Neutrophil (primary cell): ENCODE results near the gene TIGD7.

Source experiments
- H3K27ac ChIP-seq: fragments of 200-600 bp; sonication (generic); 2 replicates; pipeline ENCODE4 v1.5.1; 2016; ENCODE audit warnings: mild to moderate bottlenecking, moderate library complexity
- H3K27me3 ChIP-seq: fragments of 200-600 bp; sonication (generic); 2 replicates; pipeline ENCODE4 v1.6.0; 2016; ENCODE audit warnings: mild to moderate bottlenecking
- H3K36me3 ChIP-seq: fragments of 200-600 bp; sonication (generic); 2 replicates; pipeline ENCODE4 v1.5.1; 2017
- H3K4me1 ChIP-seq, 2 experiments: fragments of 200-600 bp in 1 of 2; sonication (generic) in 1 of 2; 1 replicate in 1 of 2; 2 replicates in 1 of 2; pipeline versions ENCODE4 v1.5.1 to v1.6.1; 2013 to 2016; ENCODE audit warnings: low read depth in 1 of 2, low read length in 1 of 2, mild to moderate bottlenecking in 1 of 2, moderate library complexity in 1 of 2; ENCODE audit not compliant: control insufficient read depth in 1 of 2, insufficient read depth in 1 of 2
- H3K4me3 ChIP-seq, 2 experiments: fragments of 200-600 bp in 1 of 2; sonication (generic) in 1 of 2; 1 replicate in 1 of 2; 2 replicates in 1 of 2; pipeline ENCODE4 v1.5.1; 2013 to 2016; ENCODE audit warnings: low read depth in 1 of 2, low read length in 1 of 2, mild to moderate bottlenecking in 1 of 2, moderate library complexity in 1 of 2
- H3K9me3 ChIP-seq: fragments of 200-600 bp; sonication (generic); 2 replicates; pipeline ENCODE4 v1.5.1; 2016
- TF ChIP-seq, protein P1 (sequence below): fragments of 200-600 bp; sonication (generic); IDR thresholded peaks from 2 replicates; pipeline ENCODE4 v1.5.1; 2016; ENCODE audit warnings: antibody characterized with exemption

Gene TIGD7

DNA sequence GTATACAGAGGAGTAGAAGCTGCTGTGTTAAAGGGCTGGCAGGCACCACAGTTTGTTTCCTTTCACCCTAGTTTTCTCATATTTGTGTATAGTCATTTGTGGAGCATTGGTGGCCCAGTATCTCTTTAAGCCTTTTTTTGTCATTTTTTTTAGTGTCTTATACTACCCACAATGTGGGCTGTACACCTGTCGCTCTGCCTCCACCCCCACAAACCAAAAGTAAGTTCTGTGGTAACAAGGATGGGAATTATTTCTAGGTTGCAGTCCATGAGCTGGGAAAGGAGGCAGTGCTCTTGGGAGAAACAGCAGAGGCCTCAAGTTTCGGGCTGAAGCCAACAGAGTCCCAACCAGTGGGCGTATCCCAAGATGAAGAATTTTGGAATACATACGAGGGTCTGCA is 6.3 kb upstream of the TIGD7 start:
- Histone ChIP-seq H3K4me3 (no peak overlapping the region), H3K27me3 (no peaks in the 10 kb centered on the region), H3K4me1 (peaks cover 0 to under 1% of the 10 kb centered on the region in 2 experiments), H3K36me3 (peaks cover 15% of the 10 kb centered on the region), H3K9me3 (peaks cover 25% of the 10 kb centered on the region), H3K27ac (no peak overlapping the region)
- TF ChIP-seq, protein P1, sequence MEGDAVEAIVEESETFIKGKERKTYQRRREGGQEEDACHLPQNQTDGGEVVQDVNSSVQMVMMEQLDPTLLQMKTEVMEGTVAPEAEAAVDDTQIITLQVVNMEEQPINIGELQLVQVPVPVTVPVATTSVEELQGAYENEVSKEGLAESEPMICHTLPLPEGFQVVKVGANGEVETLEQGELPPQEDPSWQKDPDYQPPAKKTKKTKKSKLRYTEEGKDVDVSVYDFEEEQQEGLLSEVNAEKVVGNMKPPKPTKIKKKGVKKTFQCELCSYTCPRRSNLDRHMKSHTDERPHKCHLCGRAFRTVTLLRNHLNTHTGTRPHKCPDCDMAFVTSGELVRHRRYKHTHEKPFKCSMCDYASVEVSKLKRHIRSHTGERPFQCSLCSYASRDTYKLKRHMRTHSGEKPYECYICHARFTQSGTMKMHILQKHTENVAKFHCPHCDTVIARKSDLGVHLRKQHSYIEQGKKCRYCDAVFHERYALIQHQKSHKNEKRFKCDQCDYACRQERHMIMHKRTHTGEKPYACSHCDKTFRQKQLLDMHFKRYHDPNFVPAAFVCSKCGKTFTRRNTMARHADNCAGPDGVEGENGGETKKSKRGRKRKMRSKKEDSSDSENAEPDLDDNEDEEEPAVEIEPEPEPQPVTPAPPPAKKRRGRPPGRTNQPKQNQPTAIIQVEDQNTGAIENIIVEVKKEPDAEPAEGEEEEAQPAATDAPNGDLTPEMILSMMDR: no peak

GRCh38 chr16:3306078-3306477 is 848 bp upstream of the TIGD7 start:
- Histone ChIP-seq H3K27me3 (no peaks in the 10 kb centered on the region), H3K36me3 (peaks cover 9% of the 10 kb centered on the region), H3K4me3 (peak overlapping the region; percentile 87 to 95), H3K9me3 (peaks cover 6% of the 10 kb centered on the region), H3K27ac (peak overlapping the region; percentile 89), H3K4me1 (peaks cover 12 to 18% of the 10 kb centered on the region in 2 experiments)
- TF ChIP-seq, protein P1: no peak

- Histone ChIP-seq H3K4me1 (peaks cover 12 to 18% of the 10 kb centered on the region in 2 experiments), H3K27ac (no peak overlapping the region), H3K36me3 (peaks cover 9% of the 10 kb centered on the region), H3K4me3 (peak overlapping the region; percentile 87 to 95), H3K27me3 (no peaks in the 10 kb centered on the region), H3K9me3 (peaks cover 13% of the 10 kb centered on the region)
- TF ChIP-seq, protein P1: no peak
These were observed 860 bp downstream of the TIGD7 start for GRCh38 chr16:3304370-3304769.

DNA sequence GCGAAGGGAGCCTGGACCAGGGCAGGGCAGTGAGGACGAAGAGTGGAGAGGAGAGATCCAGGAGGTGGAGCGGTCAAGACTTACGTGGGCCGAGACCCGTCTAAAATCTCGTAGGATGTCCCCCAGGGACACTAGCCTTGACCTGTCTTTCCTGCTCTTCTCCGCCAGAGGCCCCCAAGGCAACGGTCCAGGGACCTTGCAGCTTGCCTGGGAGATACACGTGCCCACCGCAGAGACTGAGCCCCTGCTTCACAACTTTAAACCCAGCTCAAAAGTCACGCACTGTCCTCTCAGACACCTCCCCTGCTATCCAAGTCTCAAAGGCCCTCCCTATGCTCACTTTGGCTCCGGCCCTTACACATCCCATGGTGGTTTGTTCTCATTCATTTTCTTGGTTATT is 9.4 kb downstream of the TIGD7 start:
- TF ChIP-seq, protein P1: no peak
- peaks cover 10% of the 10 kb centered on the region for H3K27me3 ChIP-seq
- H3K9me3 ChIP-seq: peaks cover 21% of the 10 kb centered on the region
- no peaks in the 10 kb centered on the region for H3K4me1 ChIP-seq
- no peaks in the 10 kb centered on the region for H3K36me3 ChIP-seq
- H3K27ac ChIP-seq: no peak overlapping the region
- no peak overlapping the region for H3K4me3 ChIP-seq

DNA sequence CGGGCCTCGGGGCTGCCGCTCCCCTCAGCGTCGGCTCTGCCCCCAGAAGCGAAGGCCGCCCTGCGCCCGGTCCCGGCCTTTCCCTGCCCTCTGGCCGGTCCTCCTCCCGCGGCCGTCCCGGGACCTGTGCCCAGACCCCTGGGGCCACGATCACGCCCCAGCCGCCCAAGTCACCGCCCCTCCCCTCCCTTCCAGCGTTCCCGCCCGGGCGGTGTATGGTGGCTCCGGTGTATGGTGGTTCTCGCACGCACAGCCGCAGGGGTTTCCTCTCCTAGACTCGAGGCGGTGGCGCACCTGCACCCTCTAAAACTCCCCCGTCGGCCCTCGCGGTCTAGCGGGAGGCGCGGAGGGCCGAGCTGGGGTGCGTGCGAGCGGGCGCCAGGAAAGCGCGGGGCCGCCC is 10.0 kb downstream of the TIGD7 start:
- no peak overlapping the region for H3K27ac ChIP-seq
- peaks cover 10% of the 10 kb centered on the region for H3K27me3 ChIP-seq
- H3K36me3 ChIP-seq: peaks cover 5% of the 10 kb centered on the region
- H3K9me3 ChIP-seq: peaks cover 27% of the 10 kb centered on the region
- TF ChIP-seq, protein P1: no peak
- no peak overlapping the region for H3K4me3 ChIP-seq
- no peaks in the 10 kb centered on the region for H3K4me1 ChIP-seq

DNA sequence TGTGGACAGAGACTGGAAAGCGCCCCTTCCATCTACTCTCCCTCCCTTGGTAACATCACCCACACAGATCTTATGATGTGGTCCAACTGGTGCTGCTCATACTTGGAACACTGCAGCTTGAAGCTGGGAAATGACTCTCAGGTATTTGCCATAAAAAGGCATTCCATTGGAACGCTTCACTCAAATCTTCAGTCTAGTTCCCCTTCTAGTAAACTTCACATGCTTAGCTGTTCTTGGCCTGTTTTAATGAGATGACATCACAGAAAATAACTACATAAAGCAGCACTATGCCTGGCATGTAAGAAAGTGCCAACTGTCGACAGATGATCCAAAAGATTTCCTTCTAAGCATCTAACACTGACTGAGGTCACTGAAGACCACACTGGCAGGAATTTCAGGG is 12.6 kb downstream of the TIGD7 start:
- TF ChIP-seq, protein P1: no peak
- Histone ChIP-seq H3K27ac (no peak overlapping the region), H3K27me3 (peaks cover 10% of the 10 kb centered on the region), H3K9me3 (peaks cover 36% of the 10 kb centered on the region), H3K4me3 (no peak overlapping the region), H3K36me3 (peaks cover 26% of the 10 kb centered on the region), H3K4me1 (no peaks in the 10 kb centered on the region)
